A673 (cell line): ENCODE results near the gene TAF6.

Experiments used
- EZH2 ChIP-seq: fragments of 200-600 bp; sonication (generic); IDR thresholded peaks from 2 replicates; pipeline ENCODE4 v1.6.1; 2017; ENCODE audit warnings: borderline replicate concordance, low read depth, mild to moderate bottlenecking, mixed read lengths, antibody characterized with exemption, low read length; ENCODE audit not compliant: poor library complexity, severe bottlenecking
- TF ChIP-seq, protein P1 (sequence below): fragments of 300-800, 200-600 bp; sonication (generic); conservative IDR thresholded peaks from 2 replicates; pipeline ENCODE4 v1.5.1; 2017; ENCODE audit warnings: low read depth, mild to moderate bottlenecking, antibody characterized with exemption, low read length, moderate library complexity, mixed read lengths

DNA sequence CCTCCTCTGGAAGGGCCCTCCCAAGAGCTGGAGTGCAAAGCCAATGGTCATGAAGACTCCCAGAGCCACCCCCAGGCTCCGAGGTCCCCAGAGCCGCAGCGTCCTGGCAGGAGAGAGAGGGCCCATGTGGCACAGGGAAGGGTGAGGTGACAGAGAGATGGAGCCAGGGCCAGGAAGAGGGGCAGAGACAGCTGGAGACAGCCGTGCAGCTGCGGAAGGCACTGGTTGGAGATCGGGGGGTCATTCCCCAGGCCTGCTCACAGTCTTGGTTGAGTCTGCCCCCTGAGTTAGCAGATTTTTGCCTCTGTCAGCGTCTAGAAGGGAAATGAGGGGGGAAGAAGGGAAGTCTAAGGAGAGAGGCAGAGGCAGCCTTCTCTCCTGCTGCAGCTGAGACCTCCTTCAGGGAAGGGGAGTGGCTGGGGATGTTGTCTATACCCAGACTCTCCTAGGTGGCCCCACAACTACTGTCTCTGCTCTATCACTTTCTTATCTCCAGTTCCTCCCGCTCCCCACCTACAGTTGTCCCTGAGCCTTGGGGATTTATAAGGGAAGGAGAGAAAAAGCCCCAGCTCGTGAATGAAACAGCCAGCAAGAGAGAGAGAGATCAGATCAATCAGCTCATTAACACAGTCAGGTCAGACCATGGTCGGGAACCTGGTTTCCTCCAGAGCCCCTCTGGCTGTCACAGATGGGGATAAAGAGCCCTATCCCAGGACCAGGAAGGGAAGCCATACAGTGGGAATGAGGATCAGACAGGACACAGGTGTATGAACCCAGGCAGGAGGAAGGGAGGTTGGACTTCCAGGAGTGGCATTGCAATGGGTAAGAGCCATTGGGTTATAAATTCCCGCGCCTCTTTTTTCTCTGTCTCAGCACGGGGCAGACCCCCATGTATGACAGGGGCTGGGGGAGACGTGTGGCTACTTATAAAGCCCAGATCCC, 48.1 kb upstream of the TAF6 start:
- TF ChIP-seq, protein P1, sequence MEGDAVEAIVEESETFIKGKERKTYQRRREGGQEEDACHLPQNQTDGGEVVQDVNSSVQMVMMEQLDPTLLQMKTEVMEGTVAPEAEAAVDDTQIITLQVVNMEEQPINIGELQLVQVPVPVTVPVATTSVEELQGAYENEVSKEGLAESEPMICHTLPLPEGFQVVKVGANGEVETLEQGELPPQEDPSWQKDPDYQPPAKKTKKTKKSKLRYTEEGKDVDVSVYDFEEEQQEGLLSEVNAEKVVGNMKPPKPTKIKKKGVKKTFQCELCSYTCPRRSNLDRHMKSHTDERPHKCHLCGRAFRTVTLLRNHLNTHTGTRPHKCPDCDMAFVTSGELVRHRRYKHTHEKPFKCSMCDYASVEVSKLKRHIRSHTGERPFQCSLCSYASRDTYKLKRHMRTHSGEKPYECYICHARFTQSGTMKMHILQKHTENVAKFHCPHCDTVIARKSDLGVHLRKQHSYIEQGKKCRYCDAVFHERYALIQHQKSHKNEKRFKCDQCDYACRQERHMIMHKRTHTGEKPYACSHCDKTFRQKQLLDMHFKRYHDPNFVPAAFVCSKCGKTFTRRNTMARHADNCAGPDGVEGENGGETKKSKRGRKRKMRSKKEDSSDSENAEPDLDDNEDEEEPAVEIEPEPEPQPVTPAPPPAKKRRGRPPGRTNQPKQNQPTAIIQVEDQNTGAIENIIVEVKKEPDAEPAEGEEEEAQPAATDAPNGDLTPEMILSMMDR, result no peak
- TF ChIP-seq EZH2, result no peak
